Femur (tissue), 1 donor: Measurements from ENCODE around the gene PDXDC1.
"Not testable (repeated sequence)": the region's sequence is repeated elsewhere in the genome, so short reads cannot be mapped to it uniquely, and the experiment has no call there.

Source experiments
- DNase-seq: peaks from one replicate; pipeline ENCODE4 v3.0.0-alpha.2; 2017

The PDXDC1 gene

DNA sequence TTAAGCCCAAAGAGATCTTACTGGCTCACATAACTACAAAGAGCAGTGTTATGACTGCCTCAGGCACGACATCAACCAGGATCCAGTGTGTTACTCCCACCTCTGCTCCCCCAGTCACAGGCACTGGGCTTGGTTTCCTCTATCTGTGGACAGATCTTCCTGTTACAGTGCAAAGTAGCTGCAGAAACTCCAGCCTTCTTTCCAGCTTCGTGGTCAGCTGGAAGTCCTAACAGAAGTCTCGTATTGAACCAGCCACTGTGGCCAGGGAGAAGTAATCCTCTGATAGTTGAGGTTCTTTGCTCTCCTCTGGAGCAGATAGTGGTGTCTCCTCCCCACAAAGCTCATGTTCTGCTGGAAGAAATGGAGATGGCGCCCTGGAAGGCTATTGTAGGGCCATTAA is 41.5 kb downstream of the PDXDC1 start:
- not testable (repeated sequence) for DNase-seq

DNA sequence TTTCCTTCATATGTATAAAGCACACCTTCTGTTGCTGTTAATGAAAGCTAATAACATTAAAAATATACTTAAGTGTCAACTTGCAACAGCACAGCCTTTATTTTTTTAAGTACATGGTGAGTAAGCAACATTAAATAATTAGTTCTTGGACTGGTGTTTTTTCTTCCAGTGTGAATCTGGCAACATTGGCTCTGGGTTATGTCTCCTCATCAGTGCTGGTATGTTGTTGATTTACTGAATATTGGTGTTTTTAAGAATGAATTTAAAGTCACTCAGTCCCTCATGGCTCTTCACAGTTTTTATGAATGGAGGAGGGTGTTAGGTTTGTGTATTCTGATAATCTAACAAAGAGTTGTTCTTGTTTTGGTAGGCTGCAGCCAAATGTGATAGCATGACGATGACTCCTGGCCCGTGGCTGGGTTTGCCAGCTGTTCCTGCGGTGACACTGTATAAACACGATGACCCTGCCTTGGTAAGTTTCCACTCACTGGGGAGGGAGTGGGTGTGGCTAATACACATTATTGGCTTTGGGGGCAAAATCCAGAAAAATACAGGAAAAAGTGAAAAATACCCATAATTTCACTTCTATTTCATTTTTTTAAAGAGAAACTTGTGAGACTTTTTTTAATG is 42.2 kb downstream of the PDXDC1 start:
- DNase-seq, result not testable (repeated sequence)

DNA sequence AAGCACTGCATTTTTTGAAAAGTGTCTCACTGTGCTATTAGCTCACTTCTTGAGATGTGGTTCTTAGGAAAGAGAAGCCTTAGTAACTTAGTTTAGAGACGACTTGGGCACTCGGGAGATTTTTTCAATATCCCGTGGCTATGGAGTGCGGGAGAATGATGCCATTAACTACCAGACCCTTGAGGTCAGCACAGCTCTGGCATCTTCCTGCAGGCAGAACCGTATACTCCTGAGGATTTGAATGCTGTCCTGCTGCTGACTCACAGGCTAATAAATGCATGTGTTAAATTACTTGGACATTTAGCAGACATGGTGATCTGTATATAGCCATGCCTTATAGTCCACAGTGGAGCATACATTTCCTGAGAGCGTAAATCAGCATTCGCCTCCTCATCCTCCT is 46.6 kb downstream of the PDXDC1 start:
- DNase-seq, result not testable (repeated sequence)

DNA sequence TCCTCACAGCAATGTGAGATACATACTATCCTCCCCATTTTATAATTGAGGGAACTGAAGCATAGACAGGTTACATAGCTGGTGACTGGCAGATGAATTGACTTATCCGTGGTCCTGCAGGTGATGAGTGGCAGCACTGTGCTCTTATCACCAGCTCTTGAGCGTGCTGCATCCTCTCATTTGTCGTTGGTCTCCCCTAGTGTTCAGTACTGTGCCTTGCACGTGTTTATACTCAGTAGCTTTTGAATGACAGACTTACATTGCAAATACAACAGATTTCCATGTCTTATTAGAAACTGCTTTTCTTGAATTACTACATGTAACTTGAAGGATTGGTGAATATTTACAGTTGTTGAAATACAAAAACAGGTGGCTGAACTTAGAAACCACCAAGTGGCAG is 47.4 kb downstream of the PDXDC1 start:
- DNase-seq, result not testable (repeated sequence)

DNA sequence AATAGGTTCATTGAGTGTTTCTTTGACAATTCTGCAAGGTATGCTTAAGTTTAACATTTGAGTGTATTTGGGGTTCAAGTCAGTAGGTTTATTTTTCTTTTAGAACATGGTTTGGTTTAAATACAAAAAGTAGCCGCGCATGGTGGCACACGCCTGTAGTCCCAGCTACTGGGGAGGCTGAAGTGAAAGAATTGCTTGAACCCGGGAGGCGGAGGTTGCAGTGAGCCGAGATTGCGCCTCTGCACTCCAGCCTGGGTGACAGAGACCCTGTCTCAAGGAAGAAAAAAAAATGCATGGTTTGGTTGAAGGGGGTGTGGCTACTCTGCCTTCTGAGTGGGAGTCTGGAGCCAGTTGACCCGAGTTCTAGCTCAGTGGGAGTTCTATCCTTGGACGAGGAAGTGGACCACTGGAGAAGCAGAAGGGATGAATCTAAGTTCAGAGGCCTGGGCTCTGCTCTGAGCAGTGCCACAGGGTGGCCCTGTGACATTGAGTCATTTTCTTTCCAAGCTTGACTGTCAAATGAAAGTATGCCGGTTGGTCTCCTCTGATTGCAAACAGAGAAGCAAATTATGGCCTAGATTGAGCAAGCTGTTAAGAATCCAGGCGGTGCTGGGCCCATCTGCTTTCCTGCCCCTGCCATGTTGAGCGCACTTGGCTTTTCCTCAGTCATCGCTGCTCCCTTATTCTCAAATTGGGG is 48.7 kb downstream of the PDXDC1 start:
- DNase-seq, result not testable (repeated sequence)

DNA sequence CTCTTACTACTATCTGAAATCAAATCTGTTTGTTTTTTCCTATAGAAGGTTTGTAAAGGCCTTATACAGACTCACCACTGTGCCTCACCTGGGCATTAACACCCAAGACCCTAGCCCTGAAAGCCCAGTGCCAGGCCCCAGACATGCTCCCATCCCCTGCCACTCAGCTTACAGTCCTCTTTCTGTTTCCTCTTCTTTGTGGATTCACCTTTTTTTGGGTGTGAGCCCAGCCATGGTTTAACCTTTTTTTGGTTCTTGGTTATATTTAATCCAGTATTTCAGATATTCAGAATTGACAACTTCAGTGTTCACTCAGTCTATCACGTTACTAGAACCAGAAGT is 50.0 kb downstream of the PDXDC1 start:
- not testable (repeated sequence) for DNase-seq

DNA sequence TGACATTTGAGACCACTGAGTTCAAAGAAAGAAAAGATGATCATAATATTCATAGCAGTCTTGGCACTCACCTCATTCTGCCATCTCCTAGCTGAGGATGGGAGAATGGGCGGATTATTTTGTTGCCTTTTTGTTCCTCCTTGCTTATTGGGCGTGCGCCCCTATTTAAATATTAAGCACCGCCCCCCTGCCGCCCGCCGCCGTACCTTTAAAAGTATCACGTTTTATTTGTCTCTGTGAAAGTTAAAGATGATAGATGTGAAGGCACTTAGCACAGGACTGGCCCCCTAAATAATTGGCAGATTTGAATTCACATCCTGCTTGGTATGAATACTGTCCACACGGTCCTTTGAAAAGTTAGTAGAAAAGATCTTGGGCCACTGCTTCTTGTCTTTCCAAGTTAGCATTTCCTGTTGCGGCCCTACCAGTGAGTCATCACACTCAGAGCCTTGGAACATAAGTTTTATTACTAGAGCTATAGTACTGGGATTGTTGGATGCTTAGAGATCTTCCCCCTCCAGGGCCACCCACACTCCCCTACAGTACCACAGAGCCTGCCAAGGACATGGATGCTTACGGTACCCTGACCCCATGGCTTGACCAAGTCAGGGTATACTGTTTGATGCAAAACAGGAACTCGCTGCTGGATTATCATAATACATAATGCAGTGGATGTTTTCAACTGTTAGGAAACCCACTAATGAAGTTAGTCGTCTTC is 50.6 kb downstream of the PDXDC1 start:
- DNase-seq, result not testable (repeated sequence)

DNA sequence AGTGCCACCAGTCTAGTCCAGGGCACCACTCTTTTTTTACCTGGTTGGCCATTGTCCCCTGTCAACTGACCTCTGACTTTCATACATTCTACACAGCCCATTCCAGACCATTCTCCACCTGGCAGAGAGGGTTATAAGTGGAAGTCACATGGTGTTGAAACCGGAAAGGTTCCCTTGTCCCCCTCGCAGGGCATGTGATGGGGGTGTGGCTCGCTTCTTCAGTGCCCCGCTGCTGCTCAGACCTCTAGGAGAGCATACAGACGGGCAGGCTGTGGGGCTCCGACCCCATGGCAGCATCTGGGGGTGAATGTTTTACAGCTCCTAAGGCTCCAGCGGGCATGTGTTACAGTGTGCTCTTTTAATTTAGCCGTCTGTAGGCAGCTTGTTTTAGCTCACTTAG is 52.2 kb downstream of the PDXDC1 start:
- DNase-seq, result not testable (repeated sequence)

DNA sequence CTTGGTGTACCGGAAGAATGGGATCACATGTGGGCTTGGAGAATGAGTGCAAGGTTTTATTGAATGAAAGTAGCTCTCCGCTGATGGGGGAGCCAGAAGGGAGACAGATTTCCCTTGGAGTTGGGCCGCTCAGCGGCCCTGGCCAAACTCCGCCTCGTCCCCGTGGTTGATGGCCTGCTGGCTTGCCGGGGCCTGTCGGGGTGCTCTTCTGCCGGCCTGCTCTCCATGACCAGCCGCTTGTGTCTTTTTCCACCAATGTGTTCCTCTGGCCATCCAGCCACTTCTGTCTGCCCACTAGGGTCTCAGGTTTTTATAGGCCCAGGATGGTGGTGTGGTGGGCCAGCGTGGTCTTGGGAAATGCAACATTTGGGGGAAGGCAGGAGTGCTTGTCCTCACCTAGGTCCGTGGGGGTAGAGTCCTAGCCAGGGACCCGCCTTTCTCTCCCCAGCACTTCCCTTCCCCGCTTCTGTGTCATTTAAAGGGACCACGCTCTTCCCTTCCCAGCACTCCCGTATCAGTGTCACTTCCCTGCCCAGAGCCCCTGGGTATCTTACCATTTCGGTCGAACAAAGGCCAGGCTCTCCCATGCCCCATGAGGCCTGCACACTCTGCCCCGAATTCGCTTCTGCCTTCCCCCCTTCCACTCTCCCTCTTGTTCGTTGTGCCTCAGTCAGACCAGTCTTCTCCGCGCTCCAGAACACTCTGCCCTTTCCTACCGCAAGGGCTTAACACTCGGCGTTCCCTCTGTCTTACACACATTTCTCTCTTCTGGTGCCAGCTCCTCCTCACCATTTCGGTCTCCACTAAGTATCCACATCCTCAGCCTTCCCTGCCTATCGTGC is 52.9 kb downstream of the PDXDC1 start:
- not testable (repeated sequence) for DNase-seq

DNA sequence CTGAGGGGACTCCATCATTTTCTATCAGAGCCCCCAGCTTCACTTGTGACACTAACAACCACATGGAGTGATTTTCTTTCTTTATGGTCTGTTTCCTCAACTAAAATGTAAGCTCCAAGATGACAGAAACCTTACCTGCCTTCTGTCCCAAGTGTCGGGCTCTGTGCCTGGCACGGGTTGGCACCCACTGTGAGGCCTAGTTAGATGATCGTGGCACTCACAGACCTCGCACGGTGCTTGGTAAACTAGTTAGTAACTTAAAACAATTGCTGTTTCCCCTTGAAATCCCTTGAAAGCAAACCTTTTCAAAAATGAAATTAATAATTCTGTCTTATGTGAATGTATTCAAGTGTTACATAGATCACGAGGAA is 53.5 kb downstream of the PDXDC1 start:
- not testable (repeated sequence) for DNase-seq

DNA sequence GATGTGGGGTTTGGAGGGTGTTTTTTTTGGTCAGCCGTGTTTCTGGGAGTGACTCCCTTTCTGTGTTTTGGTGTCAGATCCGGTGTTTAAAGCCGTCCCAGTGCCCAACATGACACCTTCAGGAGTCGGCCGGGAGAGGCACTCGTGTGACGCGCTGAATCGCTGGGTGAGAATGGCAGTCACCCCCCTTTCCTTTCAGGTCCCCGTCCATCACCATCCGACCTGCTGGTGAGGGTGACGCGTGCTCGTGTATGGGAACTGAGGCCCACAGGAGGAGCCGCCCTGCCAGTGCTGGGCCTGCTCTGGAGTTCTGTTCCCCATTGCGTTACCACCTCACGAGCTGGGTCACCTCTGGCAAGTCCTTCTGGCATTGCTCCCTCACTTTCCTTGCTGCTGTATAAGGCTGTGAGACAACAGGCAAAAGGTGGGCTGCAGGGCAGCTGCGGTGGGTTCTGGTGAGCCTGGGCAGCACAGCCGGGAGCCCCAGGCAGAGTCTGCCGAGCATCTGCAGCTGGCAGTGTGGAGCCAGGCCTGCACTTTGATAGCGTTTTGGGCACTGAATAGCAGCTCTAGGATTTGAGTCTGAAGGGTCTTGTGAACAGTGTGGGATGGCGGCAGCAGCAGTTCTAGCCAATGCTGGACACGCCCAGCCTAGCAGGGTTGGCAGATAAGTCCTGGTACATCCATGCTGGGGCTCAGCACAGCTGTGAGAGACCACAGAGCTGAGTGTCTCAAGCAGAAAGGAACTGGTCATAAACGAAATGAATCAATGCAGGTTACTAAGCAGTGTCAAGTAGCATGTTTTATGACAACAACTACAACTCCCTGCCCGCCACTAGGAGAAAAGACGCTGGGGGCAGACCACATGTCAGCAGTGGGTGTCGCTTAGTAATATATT is 54.2 kb downstream of the PDXDC1 start:
- DNase-seq, result not testable (repeated sequence)

DNA sequence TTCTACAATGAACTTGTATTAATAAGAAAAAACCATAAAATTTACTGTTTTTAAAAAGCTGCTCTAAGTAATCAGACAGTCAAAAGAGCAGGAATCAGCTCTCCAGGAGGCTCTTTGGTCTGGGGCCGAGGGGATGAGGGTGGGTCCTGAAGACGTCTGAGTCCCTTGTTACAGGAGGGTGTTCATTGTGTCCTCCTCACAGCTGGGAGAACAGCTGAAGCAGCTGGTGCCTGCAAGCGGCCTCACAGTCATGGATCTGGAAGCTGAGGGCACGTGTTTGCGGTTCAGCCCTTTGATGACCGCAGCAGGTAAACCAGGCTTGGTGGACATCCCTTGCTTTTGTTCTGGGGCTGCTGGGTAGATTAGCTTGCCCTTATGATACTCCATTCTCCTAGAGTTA is 54.9 kb downstream of the PDXDC1 start:
- DNase-seq, result not testable (repeated sequence)

DNA sequence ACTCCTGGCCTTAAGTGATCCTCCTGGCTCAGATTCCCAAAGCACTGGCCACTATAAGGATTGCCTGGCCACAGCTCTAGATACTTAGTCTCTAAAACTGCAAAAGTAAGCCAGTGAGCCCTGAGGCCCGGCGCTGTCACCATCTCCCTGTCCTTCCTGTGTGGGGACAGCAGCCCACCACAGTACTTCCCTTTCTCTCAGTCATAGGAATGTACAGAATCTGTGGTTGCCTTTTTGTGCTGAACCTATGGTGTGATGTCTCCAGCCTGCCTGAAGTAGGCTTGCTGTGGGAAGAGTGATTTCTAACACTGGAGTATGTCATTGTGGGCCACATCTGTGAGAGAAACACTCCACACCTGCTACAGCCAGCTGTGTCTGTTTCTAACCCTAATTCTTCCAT is 56.4 kb downstream of the PDXDC1 start:
- no peak for DNase-seq

DNA sequence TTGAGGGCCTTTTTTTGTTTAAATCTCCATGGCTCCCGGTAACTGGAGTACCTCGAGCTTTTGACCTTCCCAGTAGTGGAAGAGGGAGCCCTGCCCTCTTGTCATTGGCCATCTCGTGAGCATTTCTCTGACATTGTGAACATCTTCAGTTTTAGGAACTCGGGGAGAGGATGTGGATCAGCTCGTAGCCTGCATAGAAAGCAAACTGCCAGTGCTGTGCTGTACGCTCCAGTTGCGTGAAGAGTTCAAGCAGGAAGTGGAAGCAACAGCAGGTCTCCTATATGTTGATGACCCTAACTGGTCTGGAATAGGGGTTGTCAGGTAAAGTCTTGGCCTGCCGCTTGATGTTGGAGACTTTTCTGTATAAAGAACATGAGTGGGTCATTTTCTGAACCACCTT is 56.8 kb downstream of the PDXDC1 start:
- no peak for DNase-seq

DNA sequence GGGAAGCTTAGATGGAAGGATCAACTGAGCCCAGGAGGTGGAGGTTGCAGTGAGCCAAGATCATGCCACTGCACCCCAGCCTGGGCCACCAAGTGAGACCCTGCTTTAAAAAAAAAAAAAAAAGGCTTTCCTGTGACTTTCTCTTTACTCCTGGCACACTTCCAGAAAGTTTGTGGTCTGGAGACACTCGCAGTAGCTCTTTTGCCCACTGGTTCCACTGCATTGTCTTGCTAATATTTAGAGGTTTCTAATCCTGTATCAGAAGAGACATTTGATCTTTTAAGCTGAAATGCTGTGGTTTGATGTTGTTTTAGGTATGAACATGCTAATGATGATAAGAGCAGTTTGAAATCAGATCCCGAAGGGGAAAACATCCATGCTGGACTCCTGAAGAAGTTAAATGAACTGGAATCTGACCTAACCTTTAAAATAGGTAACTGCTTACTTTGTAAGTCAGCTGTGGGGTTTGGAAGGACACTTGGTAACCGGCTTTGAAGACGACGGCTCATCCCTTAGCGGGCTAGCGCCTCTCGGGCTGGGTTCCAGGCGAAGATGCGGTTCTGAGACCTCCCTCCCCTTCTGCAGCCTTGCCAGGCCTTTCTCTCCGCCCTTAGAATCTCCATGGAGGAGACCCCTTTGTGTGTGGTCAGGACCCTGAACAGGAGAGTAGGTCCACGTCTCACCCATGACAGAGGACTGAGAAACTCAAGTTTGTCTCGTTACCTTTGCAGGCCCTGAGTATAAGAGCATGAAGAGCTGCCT is 57.9 kb downstream of the PDXDC1 start:
- no peak for DNase-seq

DNA sequence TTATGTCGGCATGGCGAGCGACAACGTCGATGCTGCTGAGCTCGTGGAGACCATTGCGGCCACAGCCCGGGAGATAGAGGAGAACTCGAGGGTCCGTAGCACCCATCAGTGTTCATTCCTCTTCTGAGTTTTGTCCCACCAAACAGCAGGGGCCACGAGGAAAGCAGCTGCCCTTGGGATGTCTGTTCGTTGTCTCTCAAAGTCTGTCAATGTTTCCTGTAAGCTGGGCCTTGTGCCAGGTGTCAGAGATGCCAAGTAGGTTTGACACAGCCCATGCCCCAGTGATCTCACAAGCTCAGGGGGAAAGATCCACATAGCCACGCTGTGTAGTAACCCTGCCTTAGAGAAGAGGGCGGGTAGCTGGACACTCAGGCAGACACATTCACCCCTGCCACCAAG is 58.5 kb downstream of the PDXDC1 start:
- no peak for DNase-seq

DNA sequence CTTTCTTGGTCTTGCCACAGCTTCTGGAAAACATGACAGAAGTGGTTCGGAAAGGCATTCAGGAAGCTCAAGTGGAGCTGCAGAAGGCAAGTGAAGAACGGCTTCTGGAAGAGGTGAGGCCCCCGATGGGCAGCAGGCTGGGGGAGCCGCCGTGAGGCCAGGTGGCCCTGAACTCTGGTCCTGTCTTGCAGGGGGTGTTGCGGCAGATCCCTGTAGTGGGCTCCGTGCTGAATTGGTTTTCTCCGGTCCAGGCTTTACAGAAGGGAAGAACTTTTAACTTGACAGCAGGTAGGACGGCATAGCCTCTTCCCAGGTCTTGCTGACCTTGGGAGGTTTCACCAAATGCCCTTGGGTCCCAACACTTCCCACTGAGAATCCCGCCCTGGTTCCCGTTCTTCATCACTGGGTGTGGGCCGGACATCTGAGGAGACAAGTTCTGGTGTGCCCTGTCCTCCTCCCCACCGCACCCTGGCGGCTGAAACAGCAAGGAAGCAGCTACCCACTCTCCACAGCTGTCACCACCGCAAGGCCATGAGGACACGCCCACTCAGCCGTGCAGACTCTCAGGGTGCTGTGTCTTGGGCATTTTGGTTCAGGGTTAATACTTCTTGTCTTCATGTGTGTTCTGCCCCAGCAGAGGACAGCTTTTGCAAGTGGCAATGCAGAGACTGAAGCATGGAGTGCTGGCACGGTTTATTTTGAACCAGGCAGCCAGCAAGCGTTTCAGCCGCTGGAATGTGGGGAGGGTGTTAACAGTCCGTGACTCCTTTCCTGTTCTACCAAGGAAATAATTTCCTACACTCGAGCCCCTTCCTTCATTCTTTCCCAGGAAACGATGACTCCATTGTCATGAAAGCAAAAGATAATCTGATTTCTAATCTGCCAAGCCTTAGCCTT is 59.7 kb downstream of the PDXDC1 start:
- DNase-seq, result peak; percentile 20

DNA sequence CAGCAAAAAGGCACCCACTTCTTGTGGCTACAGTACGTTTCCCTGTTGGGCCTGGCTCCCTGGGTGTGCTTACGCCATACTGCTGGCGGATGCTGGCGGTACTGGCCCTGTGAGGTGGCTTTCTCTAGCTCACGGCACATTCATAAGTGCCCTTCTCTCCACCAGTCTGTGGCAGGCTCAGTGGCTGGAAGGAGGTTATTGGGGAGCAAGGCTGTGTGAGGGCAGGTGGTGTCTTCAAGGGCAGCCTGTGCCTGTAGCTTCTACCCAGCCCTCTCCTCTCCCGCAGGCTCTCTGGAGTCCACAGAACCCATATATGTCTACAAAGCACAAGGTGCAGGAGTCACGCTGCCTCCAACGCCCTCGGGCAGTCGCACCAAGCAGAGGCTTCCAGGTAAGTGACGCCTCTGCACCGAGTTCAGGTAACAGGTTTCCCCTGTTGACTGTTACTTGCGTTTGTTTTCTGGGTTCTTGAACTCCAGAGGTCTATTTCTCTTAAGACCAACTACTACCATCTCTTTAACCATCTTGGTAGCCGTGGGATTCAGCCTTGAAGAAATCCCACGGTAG is 60.4 kb downstream of the PDXDC1 start:
- DNase-seq, result peak; percentile 15

DNA sequence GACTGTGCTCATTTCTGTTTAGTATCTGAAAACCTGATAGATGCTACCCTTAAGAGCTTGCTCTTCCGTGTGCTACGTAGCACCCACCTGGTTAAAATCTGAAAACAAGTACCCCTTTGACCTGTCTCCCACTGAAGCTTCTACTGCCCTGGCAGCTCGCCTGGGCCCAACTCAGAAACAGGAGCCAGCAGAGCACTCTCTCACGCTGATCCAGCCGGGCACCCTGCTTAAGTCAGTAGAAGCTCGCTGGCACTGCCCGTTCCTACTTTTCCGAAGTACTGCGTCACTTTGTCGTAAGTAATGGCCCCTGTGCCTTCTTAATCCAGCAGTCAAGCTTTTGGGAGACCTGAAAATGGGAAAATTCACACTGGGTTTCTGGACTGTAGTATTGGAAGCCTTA is 62.2 kb downstream of the PDXDC1 start:
- DNase-seq, result no peak

DNA sequence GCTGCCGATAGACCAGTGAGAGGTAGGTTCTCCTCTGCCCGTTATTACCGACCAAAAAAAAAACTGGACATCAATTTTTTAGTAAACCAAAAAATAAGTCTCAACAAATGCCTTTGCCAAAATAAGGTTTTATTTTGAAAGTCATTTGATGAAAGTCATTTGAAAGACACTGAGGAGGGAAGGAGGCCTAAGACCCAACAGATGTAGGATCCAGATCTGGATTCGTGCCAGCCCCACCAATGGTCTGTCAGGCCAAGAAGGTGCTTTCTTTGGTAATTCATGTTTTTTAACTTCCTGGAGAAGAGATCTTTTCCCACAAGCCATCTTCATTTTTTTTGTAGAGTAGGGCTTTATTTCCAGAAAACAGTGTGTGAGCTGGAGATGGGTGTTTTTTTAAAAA is 62.9 kb downstream of the PDXDC1 start:
- DNase-seq, result no peak
